GM18868 (cell line): ENCODE results near the gene PLXNC1.

Source experiments
- ATAC-seq: cut with Tn5 transposase; IDR thresholded peaks from one replicate; pipeline ENCODE4 v1.9.1; 2021; ENCODE audit warnings: mild to moderate bottlenecking, moderate library complexity; ENCODE audit not compliant: unreplicated experiment

The PLXNC1 gene

GRCh38 chr12:94133964-94134795 lies 14.2 kb upstream of the PLXNC1 start:
- peak; percentile 73 for ATAC-seq

GRCh38 chr12:94135896-94136295 lies 12.5 kb upstream of the PLXNC1 start:
- ATAC-seq, result no peak

GRCh38 chr12:94139816-94140215 lies 8.6 kb upstream of the PLXNC1 start:
- ATAC-seq, result no peak

- no peak for ATAC-seq
Measured at GRCh38 chr12:94140556-94140955, 7.8 kb upstream of the PLXNC1 start.

GRCh38 chr12:94141004-94141764 lies 7.2 kb upstream of the PLXNC1 start:
- no peak for ATAC-seq

GRCh38 chr12:94141892-94142291 lies 6.5 kb upstream of the PLXNC1 start:
- no peak for ATAC-seq

- ATAC-seq, result no peak
Measured at GRCh38 chr12:94143438-94143837, 4.9 kb upstream of the PLXNC1 start.

- no peak for ATAC-seq
Measured at GRCh38 chr12:94143951-94144350, 4.4 kb upstream of the PLXNC1 start.

GRCh38 chr12:94144781-94145180 lies 3.6 kb upstream of the PLXNC1 start:
- no peak for ATAC-seq

- no peak for ATAC-seq
Measured at GRCh38 chr12:94145191-94145983, 3.0 kb upstream of the PLXNC1 start.

- no peak for ATAC-seq
Measured at GRCh38 chr12:94146166-94146936, 2.0 kb upstream of the PLXNC1 start.

- ATAC-seq, result no peak
Measured at GRCh38 chr12:94147387-94147990, 888 bp upstream of the PLXNC1 start.

- peak; percentile 9 for ATAC-seq
Measured at GRCh38 chr12:94148739-94149118, 352 bp downstream of the PLXNC1 start.

- ATAC-seq, result peak; percentile 24
Measured at GRCh38 chr12:94149119-94149780, 873 bp downstream of the PLXNC1 start.

GRCh38 chr12:94149781-94150239 lies 1.4 kb downstream of the PLXNC1 start:
- no peak for ATAC-seq

- no peak for ATAC-seq
Measured at GRCh38 chr12:94150240-94151121, 2.1 kb downstream of the PLXNC1 start.

- ATAC-seq, result no peak
Measured at GRCh38 chr12:94151582-94151981, 3.2 kb downstream of the PLXNC1 start.

GRCh38 chr12:94152292-94153078 lies 4.1 kb downstream of the PLXNC1 start:
- no peak for ATAC-seq
